CD4-positive, alpha-beta memory T cell (primary cell): Measurements from ENCODE around the gene ZNF548. TPM values are rescaled to one million over a fixed set of nuclear protein-coding genes. Genes with fewer than 3 reads are reported as not detected.
A peak's percentile ranks its signal among the peaks of the same experiment; 100 is the strongest.
"Not testable (repeated sequence)": the region's sequence is repeated elsewhere in the genome, so short reads cannot be mapped to it uniquely, and the experiment has no call there.

Experiments
- CTCF ChIA-PET: fragments of 350-600 bp; sonication (Branson Sonifier 250); formaldehyde crosslinking; loops from one replicate; lab custom pipeline; 2021; ENCODE audit warnings: inconsistent platforms; ENCODE audit not compliant: partially characterized antibody; lab: Charles Lee
- POLR2A ChIA-PET: fragments of 350-600 bp; sonication (Branson Sonifier 250); formaldehyde crosslinking; loops from one replicate; lab custom pipeline; 2021; ENCODE audit not compliant: partially characterized antibody; lab: Charles Lee
- DNase-seq, 5 donors: peaks; one replicate each; pipeline versions ENCODE4 v3.0.0 to v3.0.0-alpha.2; 2020 to 2022; ENCODE audit warnings: mixed read lengths in 1 of 5
- H3K27ac ChIP-seq: one replicate; pipeline ENCODE4 v1.7.0; 2013; ENCODE audit warnings: low read depth, low read length
- H3K27me3 ChIP-seq: 2 replicates; pipeline ENCODE4 v1.7.0; 2013; ENCODE audit warnings: mild to moderate bottlenecking, low read length, moderate library complexity; ENCODE audit not compliant: insufficient read depth
- H3K36me3 ChIP-seq: 2 replicates; pipeline ENCODE4 v1.7.0; 2013; ENCODE audit warnings: mild to moderate bottlenecking, low read length, moderate library complexity; ENCODE audit not compliant: insufficient read depth
- H3K4me1 ChIP-seq: 2 replicates; pipeline ENCODE4 v1.7.0; 2013; ENCODE audit warnings: mild to moderate bottlenecking, low read length, moderate library complexity; ENCODE audit not compliant: insufficient read depth
- H3K4me3 ChIP-seq, 2 donors: one replicate each; pipeline ENCODE4 v1.7.0; 2013; ENCODE audit warnings: low read length in 2 of 2, mild to moderate bottlenecking in 1 of 2
- H3K9me3 ChIP-seq, 2 donors: one replicate each; pipeline ENCODE4 v1.7.0; 2013; ENCODE audit warnings: low read length in 2 of 2, control low read depth in 1 of 2; ENCODE audit not compliant: control insufficient read depth in 1 of 2
- H3K27ac Mint-ChIP-seq, 7 donors: one replicate each; pipeline ENCODE4 v1.8.0; 2020 to 2021; ENCODE audit warnings: mixed read lengths in 7 of 7, mild to moderate bottlenecking in 6 of 7, inconsistent platforms in 3 of 7, moderate library complexity in 3 of 7
- H3K27me3 Mint-ChIP-seq, 2 donors: one replicate each; pipeline ENCODE4 v1.8.0; 2020 to 2021; ENCODE audit warnings: mixed read lengths in 2 of 2
- H3K36me3 Mint-ChIP-seq, 2 donors: one replicate each; pipeline ENCODE4 v1.8.0; 2020 to 2021; ENCODE audit warnings: mixed read lengths in 2 of 2, inconsistent platforms in 1 of 2, mild to moderate bottlenecking in 1 of 2
- H3K4me1 Mint-ChIP-seq, 4 donors: one replicate each; pipeline ENCODE4 v1.8.0; 2020 to 2021; ENCODE audit warnings: mixed read lengths in 4 of 4, mild to moderate bottlenecking in 1 of 4
- H3K4me3 Mint-ChIP-seq, 8 donors: one replicate each; pipeline ENCODE4 v1.8.0; 2020 to 2021; ENCODE audit warnings: mixed read lengths in 8 of 8, mild to moderate bottlenecking in 7 of 8, moderate library complexity in 6 of 8, inconsistent platforms in 3 of 8
- H3K9me3 Mint-ChIP-seq, 8 donors: one replicate each; pipeline ENCODE4 v1.8.0; 2020 to 2021; ENCODE audit warnings: mixed read lengths in 8 of 8, mild to moderate bottlenecking in 5 of 8, inconsistent platforms in 3 of 8, moderate library complexity in 1 of 8
- intact Hi-C: fragments of 100-400 bp; cut with micrococcal nuclease; formaldehyde crosslinking; loops from one replicate; pipeline ENCODE4 v1.15.1; 2023
- polyA plus RNA-seq, 2 donors: library from polyadenylated mRNA; unstranded; fragments of 300-500 nt; fragmentation: Illumina TruSeq; gene quantifications; one replicate each; pipeline ENCODE4 v1.2.3, GENCODE V29; 2021
- total RNA-seq, 2 experiments: library from RNA; stranded (reverse); gene quantifications; one replicate each; pipeline ENCODE4 v1.2.3, GENCODE V29; 2021

Gene ZNF548
- total and polyA plus RNA-seq, 4 experiments from 2014 or later = 14.1 to 103 (median 50.1) TPM

GRCh38 chr19:57374179-57374578 is 15.5 kb upstream of the ZNF548 start:
- Histone ChIP-seq H3K4me3 (no peak overlapping the region), H3K36me3 (peaks cover 13% of the 10 kb centered on the region), H3K27me3 (no peaks in the 10 kb centered on the region), H3K9me3 (peaks cover 10 to 29% of the 10 kb centered on the region in 2 donors), H3K4me1 (no peaks in the 10 kb centered on the region), H3K27ac (no peak overlapping the region)
- ChIA-PET POLR2A (no interaction called here), CTCF (no interaction called here)
- no peak overlapping the region for H3K27ac Mint-ChIP-seq
- peaks cover 0 to 83% (median 56%) of the 10 kb centered on the region in 8 donors for H3K9me3 Mint-ChIP-seq
- DNase-seq = no peak
- H3K36me3 Mint-ChIP-seq = peaks cover 80 to 85% of the 10 kb centered on the region in 2 donors
- intact Hi-C loops = no loop called here
- no peaks in the 10 kb centered on the region for H3K27me3 Mint-ChIP-seq
- H3K4me3 Mint-ChIP-seq = no peak overlapping the region
- H3K4me1 Mint-ChIP-seq = peaks cover 0 to 3% (median 2%) of the 10 kb centered on the region in 4 donors

DNA sequence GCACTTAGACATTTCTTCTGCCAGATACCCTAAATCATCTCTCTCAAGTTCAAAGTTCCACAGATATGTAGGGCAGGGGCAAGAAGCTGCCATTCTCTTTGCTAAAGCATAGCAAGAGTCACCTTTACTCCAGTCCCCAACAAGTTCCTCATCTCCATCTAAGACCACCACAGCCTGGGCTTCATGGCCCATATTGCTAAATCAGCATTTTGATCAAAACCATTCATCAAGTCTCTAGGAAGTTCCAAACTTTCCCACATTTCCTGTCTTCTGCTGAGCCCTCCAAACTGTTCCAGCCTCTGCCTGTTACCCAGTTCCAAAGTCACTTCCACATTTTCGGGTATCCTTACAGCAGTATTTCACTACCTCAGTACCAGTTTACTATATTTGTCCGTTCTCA is 15.0 kb upstream of the ZNF548 start:
- DNase-seq, H3K4me1 ChIP-seq, intact Hi-C loops, H3K27me3 ChIP-seq, POLR2A ChIA-PET, H3K4me1 Mint-ChIP-seq, H3K4me3 Mint-ChIP-seq, H3K27ac ChIP-seq, CTCF ChIA-PET, H3K27me3 Mint-ChIP-seq, H3K4me3 ChIP-seq: not testable (repeated sequence)
- peaks cover 82 to 85% of the 10 kb centered on the region in 2 donors for H3K36me3 Mint-ChIP-seq
- peaks cover 0 to 87% (median 59%) of the 10 kb centered on the region in 8 donors for H3K9me3 Mint-ChIP-seq
- H3K27ac Mint-ChIP-seq = peak overlapping the region in 1 of 7 donors; percentile 20
- Histone ChIP-seq H3K9me3 (peaks cover 12 to 33% of the 10 kb centered on the region in 2 donors), H3K36me3 (peaks cover 13% of the 10 kb centered on the region)

GRCh38 chr19:57376151-57376550 is 13.5 kb upstream of the ZNF548 start:
- CTCF ChIA-PET = no interaction called here
- Histone ChIP-seq H3K36me3 (peaks cover 13% of the 10 kb centered on the region), H3K27me3 (no peaks in the 10 kb centered on the region), H3K4me1 (no peaks in the 10 kb centered on the region), H3K4me3 (no peak overlapping the region), H3K27ac (no peak overlapping the region), H3K9me3 (peaks cover 12 to 40% of the 10 kb centered on the region in 2 donors)
- POLR2A ChIA-PET = no interaction called here
- H3K27ac Mint-ChIP-seq = peak overlapping the region in 1 of 7 donors; percentile 10
- H3K4me1 Mint-ChIP-seq = peaks cover 0 to 3% (median 1%) of the 10 kb centered on the region in 4 donors
- peaks cover 75 to 79% of the 10 kb centered on the region in 2 donors for H3K36me3 Mint-ChIP-seq
- H3K4me3 Mint-ChIP-seq = no peak overlapping the region
- intact Hi-C loops = no loop called here
- H3K9me3 Mint-ChIP-seq = peaks cover 0 to 90% (median 70%) of the 10 kb centered on the region in 8 donors
- no peak for DNase-seq
- H3K27me3 Mint-ChIP-seq = no peaks in the 10 kb centered on the region

DNA sequence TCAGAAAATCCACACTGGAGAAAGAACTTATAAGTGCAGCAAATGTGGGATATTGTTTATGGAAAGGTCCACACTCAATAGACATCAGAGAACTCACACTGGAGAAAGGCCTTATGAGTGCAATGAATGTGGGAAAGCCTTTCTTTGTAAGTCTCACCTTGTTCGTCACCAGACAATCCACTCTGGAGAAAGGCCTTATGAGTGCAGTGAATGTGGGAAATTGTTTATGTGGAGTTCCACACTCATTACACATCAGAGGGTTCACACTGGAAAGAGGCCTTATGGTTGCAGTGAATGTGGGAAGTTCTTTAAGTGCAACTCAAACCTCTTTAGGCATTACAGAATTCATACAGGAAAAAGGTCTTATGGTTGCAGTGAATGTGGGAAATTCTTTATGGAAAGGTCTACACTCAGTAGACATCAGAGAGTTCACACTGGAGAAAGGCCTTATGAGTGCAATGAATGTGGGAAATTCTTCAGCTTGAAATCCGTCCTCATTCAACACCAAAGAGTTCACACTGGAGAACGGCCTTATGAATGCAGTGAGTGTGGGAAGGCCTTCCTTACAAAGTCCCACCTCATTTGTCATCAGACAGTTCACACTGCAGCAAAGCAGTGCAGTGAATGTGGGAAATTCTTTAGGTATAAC is 12.0 kb upstream of the ZNF548 start:
- POLR2A ChIA-PET = no interaction called here
- Mint-ChIP-seq H3K36me3 (peaks cover 60 to 64% of the 10 kb centered on the region in 2 donors), H3K9me3 (peaks cover 0 to 83% (median 66%) of the 10 kb centered on the region in 8 donors)

DNA sequence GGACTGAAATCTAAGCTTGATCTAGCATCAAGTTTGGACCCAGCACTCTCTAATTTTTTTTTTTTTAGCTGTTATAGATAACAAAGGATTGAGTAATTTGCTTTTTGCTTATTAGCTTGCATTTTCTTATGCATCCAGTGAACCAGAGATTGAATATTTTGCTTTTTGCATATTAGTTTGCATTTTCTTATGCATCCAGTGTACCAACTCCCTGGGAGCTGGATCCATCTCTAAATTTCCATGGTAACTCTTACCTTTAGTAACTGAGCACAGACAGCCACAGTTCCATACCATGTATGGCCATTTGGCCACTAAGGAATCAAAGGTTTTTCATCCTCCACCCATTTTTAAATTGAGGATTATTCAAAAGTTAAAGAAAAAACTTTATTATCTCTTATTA is 8.7 kb upstream of the ZNF548 start:
- Mint-ChIP-seq H3K36me3 (peaks cover 31 to 40% of the 10 kb centered on the region in 2 donors), H3K4me1 (no peaks in the 10 kb centered on the region), H3K9me3 (peaks cover 0 to 67% (median 53%) of the 10 kb centered on the region in 8 donors), H3K4me3 (no peak overlapping the region), H3K27me3 (peaks cover 0 to 1% of the 10 kb centered on the region in 2 donors), H3K27ac (peak overlapping the region in 1 of 7 donors; percentile 6)
- Histone ChIP-seq H3K4me3 (no peak overlapping the region), H3K27ac (no peak overlapping the region), H3K27me3 (no peaks in the 10 kb centered on the region), H3K36me3 (no peaks in the 10 kb centered on the region), H3K9me3 (peaks cover 12 to 32% of the 10 kb centered on the region in 2 donors), H3K4me1 (no peaks in the 10 kb centered on the region)
- CTCF ChIA-PET = no interaction called here
- no peak for DNase-seq
- POLR2A ChIA-PET = no interaction called here
- intact Hi-C loops = no loop called here

More for the DNA sequence above, 12.0 kb upstream of the ZNF548 start:
- peaks cover 12 to 36% of the 10 kb centered on the region in 2 donors for H3K9me3 ChIP-seq
- H3K4me3 Mint-ChIP-seq = no peak overlapping the region
- intact Hi-C loops = no loop called here
- no peak overlapping the region for H3K27ac ChIP-seq
- no peaks in the 10 kb centered on the region for H3K27me3 ChIP-seq
- no peak overlapping the region for H3K4me3 ChIP-seq
- CTCF ChIA-PET = no interaction called here
- no peaks in the 10 kb centered on the region for H3K27me3 Mint-ChIP-seq
- no peak overlapping the region for H3K27ac Mint-ChIP-seq
- peaks cover 3% of the 10 kb centered on the region for H3K36me3 ChIP-seq
- no peaks in the 10 kb centered on the region for H3K4me1 ChIP-seq
- DNase-seq = no peak
- peaks cover 0 to 3% (median 1%) of the 10 kb centered on the region in 4 donors for H3K4me1 Mint-ChIP-seq

DNA sequence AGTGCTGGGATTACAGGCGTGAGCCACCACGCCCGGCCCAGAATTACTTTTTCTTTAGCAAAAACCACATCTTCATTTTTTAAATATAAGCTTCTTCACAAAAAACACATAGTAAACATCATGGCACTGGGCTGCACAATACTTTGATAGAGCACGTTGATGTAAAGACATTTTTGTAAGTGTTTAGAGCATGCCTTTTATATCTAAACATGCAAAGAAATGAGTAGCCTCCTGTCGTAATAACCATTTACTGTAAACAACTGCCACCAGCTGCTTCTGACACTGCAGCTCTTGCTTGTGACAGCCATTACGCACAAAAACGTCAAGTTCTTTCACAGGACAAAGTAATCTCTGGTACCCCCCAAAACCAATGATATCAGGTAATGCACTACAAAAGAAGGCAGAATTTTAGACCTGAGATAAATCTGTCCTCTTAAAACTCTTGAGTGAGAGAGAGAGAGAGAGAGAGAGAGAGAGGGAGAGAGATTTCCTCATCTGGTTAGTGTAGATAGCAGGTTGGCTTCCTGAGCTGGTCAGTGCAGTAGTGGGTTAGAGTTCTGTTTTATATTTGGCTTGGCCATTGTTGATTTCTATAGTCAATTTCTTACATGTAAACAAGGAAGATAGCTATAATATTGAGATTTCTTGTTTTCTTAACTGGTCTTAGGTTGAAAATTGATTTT is 6.7 kb upstream of the ZNF548 start:
- peaks cover 0 to 56% (median 35%) of the 10 kb centered on the region in 8 donors for H3K9me3 Mint-ChIP-seq
- H3K27ac Mint-ChIP-seq = no peak overlapping the region
- ChIA-PET POLR2A (interaction anchor here (0.6 to 0.7 kb wide), 2 partner anchors 48 to 145 kb away, joined by 3 to 4 read pairs; no protein-coding TSS in a partner anchor), CTCF (interaction anchor here (1.4 kb wide), 1 partner anchor 82 kb away, joined by 3 read pairs; no protein-coding TSS in a partner anchor)
- Histone ChIP-seq H3K27ac (no peak overlapping the region), H3K27me3 (no peaks in the 10 kb centered on the region), H3K4me1 (no peaks in the 10 kb centered on the region), H3K36me3 (no peaks in the 10 kb centered on the region), H3K4me3 (no peak overlapping the region), H3K9me3 (peaks cover 9 to 18% of the 10 kb centered on the region in 2 donors)
- H3K27me3 Mint-ChIP-seq = peaks cover 0 to 1% of the 10 kb centered on the region in 2 donors
- DNase-seq = no peak
- intact Hi-C loops = no loop called here
- no peaks in the 10 kb centered on the region for H3K4me1 Mint-ChIP-seq
- H3K4me3 Mint-ChIP-seq = no peak overlapping the region
- H3K36me3 Mint-ChIP-seq = peaks cover 16 to 23% of the 10 kb centered on the region in 2 donors
